GM18907 (cell line): Measurements from ENCODE around the gene TRERF1.

Source experiments
- ATAC-seq: cut with Tn5 transposase; IDR thresholded peaks from one replicate; pipeline ENCODE4 v1.9.1; 2021; ENCODE audit warnings: mild to moderate bottlenecking, moderate library complexity; ENCODE audit not compliant: unreplicated experiment

The TRERF1 gene

GRCh38 chr6:42175860-42176259, 275.9 kb downstream of the TRERF1 start:
- no peak for ATAC-seq
